Sigmoid colon (tissue), 4 donors: Measurements from ENCODE around the gene NR1H4.

Source experiments
- POLR2AphosphoS5 ChIP-seq, 4 donors: sonication (generic); formaldehyde crosslinking; IDR thresholded peaks; one replicate each; pipeline ENCODE4 v1.6.1; 2017; ENCODE audit warnings: antibody characterized with exemption in 4 of 4
- TF ChIP-seq, protein P1 (sequence below), 4 experiments: fragments of 450-650 bp in 3 of 4; fragments of 200-600 bp in 1 of 4; IDR thresholded peaks; one replicate each; pipeline ENCODE4 v1.5.1; 2016 to 2019; ENCODE audit warnings: antibody characterized with exemption in 4 of 4, mild to moderate bottlenecking in 3 of 4, moderate library complexity in 2 of 4

DNA sequence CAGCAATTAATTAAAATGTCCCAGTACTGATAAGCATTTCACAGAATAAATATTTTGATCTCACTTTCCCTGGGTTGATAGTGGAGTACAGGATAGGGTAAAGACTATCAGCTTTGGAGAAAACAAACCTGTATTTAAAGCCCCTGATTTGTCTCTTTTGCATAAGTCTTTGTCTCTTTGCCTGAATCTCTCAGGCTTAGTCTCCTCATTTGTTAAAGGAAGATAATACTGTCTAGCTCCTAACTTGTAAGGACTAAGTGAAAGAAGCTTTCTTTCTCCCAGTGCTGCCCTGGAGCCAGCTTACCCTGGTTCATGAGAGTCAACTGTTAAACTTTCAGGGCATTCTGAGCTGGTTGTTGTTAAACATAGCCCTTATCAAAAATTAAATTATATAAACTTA is 5.5 kb upstream of the NR1H4 start:
- TF ChIP-seq, protein P1, sequence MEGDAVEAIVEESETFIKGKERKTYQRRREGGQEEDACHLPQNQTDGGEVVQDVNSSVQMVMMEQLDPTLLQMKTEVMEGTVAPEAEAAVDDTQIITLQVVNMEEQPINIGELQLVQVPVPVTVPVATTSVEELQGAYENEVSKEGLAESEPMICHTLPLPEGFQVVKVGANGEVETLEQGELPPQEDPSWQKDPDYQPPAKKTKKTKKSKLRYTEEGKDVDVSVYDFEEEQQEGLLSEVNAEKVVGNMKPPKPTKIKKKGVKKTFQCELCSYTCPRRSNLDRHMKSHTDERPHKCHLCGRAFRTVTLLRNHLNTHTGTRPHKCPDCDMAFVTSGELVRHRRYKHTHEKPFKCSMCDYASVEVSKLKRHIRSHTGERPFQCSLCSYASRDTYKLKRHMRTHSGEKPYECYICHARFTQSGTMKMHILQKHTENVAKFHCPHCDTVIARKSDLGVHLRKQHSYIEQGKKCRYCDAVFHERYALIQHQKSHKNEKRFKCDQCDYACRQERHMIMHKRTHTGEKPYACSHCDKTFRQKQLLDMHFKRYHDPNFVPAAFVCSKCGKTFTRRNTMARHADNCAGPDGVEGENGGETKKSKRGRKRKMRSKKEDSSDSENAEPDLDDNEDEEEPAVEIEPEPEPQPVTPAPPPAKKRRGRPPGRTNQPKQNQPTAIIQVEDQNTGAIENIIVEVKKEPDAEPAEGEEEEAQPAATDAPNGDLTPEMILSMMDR (IDR thresholded peaks at IDR 0.05), result no peak
- TF ChIP-seq POLR2AphosphoS5 (IDR thresholded peaks at IDR 0.05), result no peak
